ENCODE measurements around the gene LACC1.

The LACC1 gene

DNA sequence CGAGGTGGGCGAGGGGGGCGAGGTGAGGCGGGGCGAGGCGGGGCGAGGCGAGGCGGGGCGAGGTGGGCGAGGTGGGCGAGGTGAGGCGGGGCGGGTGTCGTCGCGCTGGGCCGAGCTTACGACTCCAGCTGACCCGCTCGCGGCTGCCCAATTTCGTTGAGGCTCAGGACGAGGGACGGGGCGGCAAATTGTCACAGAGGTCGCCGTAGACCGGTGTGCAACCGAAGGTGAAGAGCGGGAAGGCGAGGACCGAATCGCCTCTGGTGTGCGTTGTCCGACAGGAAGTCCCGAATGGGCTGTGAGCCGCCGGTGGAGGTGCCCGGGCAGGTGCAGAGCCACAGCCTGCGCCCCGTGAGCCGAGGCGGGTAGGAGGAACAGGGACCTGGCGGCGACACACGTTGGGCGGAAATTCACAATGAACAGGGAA lies at the start of gene LACC1:
TSS of gene LACC1 (plus strand) at position 150 of the 427 bp plus-strand sequence. CDS start 1,082 bp downstream, outside the sequence.
- DNase-seq = no peak

DNA sequence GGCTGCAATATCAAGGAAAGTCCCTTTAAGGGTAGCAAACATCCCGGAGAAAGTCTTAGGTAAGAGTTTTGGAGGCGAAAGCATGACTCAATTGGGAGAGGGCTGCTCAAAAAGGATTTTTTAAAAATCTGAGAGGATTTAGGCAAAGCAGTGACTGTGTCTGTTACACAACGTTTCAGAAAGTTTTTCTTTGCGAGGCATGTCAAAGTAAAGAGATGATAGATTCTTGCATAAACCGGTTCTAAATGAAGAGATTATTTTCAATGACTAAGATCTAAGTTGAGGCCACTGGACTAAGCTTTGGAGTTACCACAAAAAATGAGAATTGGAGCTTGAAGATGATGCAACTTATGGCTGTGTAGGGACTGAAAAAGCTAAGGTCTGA lies 49.2 kb upstream of the LACC1 start:
- peak; percentile 91 for DNase-seq

DNA sequence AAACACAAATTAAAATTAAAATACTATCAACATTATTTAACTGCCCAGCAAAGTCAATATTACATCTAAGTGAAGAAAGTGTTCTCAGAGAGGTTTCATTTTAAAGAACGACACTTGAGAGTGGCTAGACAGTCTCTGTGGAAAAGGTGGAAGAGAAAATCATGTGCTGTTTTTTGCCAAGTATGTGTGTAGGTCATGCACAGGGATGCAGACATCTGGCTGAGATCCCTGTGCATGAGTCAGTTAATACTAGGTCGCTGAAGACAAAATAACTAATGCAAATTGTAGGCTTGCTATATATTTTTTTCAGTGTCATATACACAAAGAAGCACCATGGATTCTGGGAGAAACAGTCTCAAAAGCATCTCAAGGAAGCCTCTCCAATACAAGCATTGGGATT lies 48.6 kb upstream of the LACC1 start:
- peak; percentile 72 for DNase-seq

DNA sequence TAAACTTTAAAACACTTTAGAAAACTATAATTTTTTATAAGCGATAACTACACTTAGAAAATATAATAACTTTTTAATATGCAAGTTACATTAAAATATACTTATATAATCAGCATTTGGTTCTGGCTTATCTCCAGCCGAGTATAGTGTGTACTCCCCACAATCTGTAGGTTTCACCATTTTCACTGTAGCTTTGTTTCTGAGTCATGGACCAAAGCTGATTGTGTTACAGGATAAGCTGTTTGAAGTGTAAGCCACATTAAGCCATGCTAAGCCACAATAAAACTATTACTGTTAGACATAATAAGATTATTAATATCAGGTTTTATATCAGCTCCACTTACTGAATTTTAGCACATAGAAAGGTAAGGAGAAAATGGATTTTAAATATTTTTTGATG lies 44.0 kb upstream of the LACC1 start:
- DNase-seq = peak; percentile 48

DNA sequence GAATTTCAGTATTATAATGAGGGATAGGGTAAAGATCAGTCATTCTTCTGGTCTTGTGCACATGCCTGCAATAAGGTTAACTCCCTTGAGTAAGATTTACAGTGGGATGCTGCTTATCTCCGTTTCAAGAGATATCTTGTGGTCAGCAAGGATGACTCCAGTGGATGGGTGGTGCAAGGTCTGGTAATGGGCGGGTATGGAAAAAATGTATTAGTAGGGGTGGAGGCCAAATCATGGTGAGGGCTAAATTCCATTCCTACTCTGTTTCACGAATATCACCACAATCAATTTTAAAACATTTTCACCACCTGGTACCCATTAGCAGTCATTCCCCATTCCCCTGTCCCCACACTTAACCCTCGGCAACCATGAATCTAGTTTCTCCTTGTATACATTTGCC lies 40.8 kb upstream of the LACC1 start:
- DNase-seq = peak; percentile 82

DNA sequence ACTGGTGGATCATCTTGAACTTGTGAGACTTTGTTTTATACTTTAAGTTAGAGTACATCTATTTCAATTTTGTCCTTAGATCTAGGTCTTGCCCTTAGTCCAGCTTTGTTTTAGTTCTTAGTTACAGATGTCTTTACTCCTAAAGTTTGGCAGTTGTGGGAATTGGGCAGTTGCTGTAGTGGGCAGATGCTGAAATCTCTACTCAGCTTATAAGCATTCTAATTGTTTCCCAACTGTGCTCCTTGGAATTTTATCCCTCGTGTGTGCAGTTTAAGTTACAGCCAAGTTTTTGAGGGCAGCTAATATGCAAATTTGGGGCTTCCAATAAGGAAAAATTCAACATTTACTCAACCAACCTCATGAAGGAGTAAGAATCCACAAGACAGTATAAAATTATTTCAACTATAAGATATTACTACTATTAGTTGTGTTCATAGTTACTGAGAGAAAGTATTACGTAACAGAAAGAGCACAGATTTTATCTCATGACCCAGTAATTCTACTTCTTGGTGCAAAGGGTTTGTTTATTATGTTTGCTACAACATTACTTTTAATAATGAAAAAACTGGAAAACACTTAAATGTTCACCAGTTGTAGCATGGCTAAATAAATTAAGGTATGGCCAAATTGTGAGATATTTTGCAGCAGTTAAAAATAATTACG lies 33.1 kb upstream of the LACC1 start:
- DNase-seq = peak; percentile 41

DNA sequence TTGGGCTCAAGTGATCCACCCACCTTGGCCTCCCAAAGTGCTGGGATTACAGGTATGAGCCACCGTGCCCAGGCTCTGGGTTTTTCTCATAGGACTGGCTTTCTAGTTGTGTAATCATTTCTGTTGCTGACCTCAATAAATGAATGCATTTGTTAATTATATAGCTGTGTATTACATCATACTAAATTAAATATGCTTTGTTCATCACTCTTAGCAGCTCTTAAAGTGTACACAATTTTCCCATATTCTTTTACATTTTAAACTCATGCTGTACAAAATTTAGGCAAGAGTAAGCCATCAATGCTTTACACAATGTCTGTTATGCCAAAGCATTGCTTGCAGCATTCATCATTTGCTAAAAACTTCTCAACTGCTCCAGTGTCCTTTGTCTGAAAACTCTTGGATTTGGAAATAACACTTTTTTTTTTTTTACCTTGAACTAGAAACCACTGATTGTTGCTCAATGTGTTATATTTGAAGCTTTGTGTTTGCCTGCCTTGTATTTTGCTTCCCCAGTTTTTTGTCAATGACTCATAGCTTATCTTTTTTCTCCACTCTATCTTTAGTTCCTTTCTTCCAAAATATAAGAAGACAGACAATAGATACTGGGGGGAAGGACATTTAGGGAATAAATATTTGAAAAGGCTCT lies 31.6 kb upstream of the LACC1 start:
- peak; percentile 77 for DNase-seq

DNA sequence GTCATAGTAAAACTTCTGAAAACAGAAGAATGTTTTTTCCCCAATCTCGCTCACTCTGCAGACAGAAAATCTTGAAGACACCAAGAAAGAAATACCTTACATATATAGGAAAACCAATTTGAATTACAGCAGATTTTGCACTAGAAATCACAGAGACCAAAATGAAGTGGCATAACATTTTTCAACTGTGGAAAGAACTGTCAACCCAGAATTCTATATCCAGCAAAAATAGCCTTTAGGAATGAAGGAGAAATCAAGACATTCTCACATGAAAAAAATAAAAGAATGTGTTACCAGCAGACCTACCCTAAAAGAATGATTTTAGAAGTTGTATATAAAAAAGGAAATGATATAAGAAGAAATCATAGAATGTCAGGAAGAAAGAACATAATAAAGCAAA lies 28.8 kb upstream of the LACC1 start:
- no peak for DNase-seq

DNA sequence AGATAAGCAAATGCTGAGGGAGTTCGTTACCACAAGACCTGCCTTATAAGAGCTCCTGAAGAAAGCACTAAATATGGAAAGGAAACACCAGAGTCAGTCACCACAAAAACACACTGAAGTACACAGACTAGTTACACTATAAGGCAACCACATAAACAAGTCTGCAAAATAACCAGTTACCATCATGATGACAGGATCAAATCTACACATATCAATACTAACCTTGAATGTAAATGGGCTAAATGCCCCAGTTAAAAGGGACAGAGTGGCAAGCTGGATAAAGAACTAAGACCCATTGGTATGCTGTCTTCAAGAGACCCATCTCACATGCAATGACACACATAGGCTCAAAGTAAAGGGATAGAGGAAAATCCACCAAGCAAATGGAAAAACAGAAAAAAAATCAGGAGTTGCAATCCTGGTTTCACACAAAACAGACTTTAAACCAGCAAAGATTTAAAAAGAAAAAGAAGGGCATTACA lies 26.7 kb upstream of the LACC1 start:
- no peak for DNase-seq

DNA sequence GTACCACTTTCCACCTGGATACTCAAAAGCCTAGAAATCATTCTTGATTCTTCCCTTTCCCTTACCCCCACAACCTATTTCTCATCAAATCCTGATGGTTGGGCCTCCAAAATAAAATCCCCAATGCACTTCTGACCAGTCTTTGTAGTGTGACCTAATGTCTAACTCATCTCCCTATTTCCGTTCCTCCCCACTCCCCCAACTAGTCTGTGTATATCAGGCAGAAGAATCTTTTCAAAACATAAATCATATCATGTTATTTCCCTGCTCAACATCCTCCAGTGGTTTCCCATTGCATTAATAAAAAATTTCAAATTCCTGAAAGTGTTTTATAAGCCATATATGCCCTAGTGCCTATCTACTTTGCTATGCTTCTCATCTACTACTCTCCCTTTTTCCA lies 17.8 kb upstream of the LACC1 start:
- peak; percentile 29 for DNase-seq

DNA sequence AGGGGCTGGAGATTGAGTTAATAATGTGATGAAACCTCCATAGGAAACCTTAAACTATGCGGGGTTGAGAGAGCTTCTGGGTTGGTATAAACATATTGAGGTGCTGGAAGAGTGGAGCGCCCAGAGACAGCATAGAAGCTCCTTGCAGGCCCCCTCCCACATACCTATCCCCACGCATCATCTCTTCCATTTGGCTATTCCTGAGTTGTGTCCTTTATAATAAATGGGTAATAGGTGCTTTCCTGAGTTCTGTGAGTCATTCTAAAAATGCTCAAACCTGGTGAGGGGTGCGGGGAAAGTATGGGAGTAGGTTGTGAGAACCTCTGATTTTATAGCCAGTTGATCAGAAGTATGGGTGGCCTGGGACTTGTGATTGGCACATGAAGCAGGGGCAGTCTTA lies 14.8 kb upstream of the LACC1 start:
- DNase-seq = no peak

DNA sequence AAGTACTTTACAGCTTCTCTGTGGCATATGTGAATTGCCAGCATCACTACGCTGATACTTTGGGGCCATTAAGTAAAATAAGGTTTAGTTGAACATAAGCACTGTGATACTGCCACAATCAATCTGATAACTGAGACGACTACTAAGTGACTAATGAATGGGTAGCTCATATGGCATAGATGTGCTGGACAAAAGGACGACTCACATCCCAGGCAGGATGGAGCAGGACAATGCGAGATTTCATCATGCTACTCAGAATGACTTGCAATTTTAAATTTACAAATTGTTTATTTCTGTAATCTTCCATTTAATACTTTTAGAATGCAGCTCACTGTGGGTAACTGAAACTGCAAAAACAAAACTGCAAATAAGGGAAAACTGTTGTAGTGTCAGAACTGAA lies 13.8 kb upstream of the LACC1 start:
- peak; percentile 78 for DNase-seq

DNA sequence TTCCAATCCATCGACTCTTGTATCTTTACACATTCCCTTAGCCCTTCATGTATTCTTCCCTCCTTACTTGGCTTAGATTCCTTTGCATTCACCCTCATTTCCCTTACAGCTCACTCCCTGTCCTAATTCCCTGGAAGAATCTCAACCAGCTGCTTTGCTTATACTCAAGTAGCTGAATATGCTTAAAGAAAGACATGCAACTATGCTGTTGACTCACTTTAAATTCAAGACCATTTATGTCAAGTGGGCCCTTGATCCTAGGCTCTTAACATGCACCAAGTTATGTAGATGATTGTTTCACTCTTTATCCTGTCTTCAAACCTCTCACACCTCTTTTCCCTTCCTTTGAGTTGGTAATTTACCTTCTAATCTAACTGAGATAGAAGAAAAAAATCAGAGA lies 7.5 kb upstream of the LACC1 start:
- no peak for DNase-seq

DNA sequence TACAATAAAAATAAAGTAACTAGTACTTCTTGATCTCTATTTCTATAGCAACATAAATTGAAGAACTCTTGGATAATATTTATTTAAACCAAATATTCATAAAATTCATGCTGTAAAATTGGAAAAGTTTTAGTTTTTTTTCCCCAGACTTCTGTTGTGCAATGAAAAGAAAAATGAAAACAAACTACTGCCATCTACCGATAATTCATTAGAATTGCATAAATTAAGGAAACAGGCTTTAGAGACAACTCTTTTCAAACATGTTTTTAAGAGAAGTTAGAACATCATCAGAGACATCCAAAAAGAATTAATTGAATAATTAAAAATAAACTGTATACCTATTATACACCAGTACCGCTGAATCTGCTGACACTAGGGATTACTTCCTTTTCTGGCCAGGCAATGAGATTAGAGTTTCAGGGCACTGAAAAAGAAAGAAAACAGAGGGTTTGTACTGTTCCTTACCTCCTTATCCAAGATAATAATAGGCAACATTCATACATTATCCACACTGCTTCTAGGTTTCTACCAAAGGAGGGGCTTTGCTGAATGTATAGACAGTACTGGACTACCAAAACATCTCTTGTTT lies 5.1 kb upstream of the LACC1 start:
- peak; percentile 35 for DNase-seq

DNA sequence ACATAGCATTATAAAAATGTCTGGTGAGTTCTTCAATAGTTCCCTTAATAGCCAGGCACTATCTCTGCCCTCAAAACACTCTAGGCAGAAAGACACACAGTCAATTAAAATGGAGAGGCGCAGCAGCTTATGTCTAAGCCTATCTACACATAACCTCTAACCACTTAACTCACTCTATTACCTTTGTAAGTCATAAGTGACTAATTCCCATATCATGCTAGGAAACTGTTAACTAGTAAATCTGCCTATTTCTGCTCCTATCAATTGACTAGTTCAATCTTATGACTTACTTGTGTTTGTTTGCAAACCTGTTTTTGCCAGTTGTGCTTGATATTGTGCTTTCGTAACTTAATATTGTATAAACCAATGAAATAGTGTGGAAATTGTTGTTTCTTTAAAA lies 3.3 kb upstream of the LACC1 start:
- DNase-seq = no peak

DNA sequence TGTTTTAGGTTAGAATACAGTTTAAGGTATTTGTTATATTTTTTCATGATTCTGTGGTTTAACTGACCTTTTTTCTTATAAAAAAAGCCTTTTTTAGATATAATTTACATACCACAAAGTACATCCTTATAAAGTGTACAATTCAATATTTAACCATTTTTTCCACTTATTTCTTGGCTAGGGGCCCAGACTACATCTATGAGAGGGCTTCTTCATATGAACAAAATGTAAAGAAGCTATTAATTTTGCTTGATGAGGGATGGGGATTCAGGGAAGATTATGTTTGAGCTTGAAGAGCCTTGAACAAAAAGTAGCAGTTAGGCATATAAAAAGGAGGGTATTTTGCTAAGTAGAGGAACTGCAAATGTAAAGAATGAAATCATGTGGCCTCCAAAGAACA lies 2.4 kb upstream of the LACC1 start:
- peak; percentile 38 for DNase-seq

DNA sequence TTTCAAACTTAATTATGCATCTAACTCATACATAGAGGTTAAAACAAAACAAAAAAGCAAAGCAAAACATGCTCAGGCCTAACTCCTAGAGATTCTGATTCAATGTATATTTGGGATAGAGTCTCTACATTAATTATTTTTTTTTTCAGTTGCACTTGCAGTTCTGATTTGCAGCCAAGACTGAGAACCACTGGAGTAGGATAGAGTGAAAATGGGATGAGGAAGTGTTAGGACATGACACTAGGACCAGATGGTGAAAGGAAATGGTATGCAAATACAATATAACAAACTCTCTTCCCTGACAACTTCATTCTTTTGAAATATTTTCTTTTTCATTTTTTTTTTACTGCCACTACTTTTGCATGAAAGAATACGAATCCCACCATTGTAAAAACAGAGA lies 1.9 kb upstream of the LACC1 start:
- no peak for DNase-seq

DNA sequence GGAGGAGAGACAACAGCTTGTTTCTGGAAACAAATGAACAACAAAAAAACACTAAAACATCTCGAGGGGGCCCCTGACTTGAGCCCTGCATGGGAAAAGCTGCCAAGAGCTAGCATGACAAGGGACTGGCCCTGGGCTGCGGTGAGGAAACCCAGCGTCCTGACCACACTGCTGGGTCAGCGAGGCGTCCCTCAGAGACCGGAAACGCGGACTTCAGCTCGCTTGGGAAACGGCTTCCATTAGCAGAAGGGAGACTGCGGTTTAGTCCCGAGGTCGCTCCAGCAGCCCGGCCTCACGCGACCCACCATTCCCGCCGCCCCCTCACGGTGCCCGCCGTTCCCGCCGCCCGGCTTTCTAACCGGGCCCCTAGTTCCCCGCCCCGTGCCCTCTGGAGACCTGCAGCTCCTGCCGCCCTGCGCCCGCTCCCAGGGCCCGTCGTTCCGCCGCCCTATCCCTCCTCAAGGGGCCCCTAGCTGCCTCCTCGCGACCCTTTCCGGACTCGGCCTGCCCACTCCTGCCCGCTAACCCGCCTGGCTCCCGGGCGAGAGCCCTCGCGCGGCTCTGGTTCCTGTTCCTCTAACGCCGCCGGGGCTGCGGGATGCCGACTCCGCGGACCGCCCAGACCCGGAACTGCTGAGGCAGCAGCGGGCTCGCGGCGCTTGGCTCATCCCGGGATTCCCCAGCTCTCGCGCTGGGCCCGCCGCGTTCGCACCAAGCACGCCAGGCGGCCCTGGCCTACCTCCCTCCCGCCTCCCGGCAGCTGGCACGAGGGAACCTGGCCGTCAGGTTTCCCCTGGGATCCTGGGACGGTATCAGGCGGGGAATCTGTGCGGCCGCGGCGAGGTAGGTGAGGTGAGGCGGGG lies 581 bp upstream of the LACC1 start, which contains the start of gene CCDC122:
TSS of gene CCDC122 (minus strand) at position 849 of the 863 bp plus-strand sequence. CDS start 10,364 bp downstream, outside the sequence.
- DNase-seq = peak; percentile 79

DNA sequence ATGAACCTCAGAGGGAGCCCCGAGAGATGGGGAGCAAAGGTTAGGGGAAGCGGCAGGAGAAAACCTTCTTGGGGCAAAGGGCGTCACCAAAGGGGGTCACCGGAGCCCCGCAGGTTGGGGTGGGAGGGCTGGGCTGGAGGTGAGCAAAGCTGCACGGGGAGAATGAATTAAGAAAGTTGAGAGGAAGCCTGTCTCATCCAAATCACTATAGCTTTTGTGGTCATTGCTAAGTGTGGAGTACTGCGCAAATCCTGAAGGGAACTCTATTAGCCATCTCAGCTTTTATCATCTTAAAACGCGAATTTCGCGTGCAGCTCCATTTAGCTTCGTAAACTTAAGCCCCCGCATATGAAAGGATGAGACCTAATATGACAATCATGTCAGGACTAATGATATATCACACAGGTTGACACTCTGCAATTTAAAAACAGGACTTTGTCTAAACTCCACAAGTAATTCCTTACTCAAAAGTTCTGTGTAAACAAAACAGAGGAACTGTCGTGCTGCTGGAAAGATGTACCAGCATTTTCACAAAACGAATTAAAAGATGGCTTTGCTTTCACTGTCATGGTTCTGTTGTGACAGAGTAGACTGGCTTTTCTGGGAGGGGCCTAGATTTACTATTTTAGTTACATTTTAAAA lies 631 bp downstream of the LACC1 start:
- DNase-seq = no peak

DNA sequence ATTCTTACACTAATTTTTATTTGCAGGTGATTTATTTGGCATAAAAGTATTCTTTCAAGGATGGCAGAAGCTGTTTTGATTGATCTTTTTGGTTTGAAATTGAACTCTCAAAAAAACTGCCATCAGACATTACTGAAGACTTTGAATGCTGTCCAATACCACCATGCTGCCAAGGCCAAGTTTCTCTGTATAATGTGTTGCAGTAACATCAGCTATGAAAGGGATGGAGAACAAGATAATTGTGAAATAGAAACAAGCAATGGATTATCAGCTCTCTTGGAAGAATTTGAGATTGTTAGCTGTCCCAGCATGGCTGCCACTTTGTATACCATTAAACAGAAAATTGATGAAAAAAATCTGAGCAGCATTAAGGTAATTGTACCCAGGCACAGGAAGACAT lies 1.2 kb downstream of the LACC1 start:
- DNase-seq = no peak

DNA sequence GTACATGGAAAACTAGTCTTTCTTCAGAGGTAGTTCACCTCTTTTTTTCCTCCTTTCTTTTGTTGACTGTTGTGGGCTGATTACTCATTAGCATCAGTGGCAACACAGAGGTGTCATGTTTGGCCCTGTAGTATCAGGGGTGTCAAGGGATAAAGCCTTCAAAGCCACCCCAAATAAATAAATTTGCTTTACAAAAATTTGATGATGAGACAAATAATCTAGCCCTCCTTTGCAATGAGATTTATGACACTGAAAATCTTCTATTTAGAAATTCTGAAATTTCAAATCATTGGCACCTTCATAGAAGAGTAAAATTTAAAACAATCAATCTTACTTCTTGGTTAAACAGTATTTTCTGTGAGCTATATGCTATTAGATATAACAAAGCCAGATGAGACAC lies 1.9 kb downstream of the LACC1 start:
- DNase-seq = no peak

DNA sequence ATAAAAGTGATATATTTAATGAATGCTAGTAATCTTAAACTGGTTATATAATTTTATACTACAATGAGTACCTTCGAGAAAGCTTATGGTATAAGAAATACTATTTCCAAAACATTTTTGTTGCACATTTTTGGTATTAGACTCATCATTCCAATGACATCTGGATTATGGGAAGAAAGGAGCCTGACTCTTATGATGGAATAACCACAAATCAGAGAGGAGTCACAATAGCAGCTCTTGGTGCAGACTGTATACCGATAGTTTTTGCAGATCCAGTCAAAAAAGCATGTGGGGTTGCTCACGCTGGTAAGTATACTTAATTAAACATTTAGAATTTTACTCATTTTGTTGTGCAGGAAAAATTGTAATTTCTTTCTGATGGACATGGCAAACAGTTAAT lies 3.9 kb downstream of the LACC1 start:
- peak; percentile 44 for DNase-seq

DNA sequence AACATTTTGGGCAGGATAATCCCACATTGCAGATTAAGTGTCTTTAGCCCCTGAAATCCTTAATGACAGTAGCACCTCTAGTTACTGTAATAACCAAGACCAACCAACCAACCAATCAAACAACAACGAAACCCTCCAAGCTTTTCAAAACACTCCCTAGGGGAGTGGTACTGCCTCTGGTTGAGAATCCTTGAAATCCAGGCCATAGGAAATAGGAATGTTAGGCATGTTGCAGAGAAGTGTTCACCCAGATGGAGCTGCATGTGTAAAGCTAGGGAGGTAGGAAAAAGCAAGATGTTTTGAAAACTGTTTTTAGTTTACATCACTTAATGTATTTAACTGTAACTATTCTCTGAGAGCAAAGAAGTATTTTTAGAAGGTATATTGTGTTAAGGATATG lies 4.5 kb downstream of the LACC1 start:
- DNase-seq = peak; percentile 32

Measured in fibroblast of skin of right quadriceps (primary cell).